ENCODE data around the gene SLC2A3. TPM values are rescaled to one million over a fixed set of nuclear protein-coding genes. Genes with fewer than 3 reads are reported as not detected.
"Not testable (repeated sequence)": the region's sequence is repeated elsewhere in the genome, so short reads cannot be mapped to it uniquely, and the experiment has no call there.

Gene SLC2A3
- total and polyA plus RNA-seq, 5 donors: 13.6 to 29.9 (median 23.8) TPM

DNA sequence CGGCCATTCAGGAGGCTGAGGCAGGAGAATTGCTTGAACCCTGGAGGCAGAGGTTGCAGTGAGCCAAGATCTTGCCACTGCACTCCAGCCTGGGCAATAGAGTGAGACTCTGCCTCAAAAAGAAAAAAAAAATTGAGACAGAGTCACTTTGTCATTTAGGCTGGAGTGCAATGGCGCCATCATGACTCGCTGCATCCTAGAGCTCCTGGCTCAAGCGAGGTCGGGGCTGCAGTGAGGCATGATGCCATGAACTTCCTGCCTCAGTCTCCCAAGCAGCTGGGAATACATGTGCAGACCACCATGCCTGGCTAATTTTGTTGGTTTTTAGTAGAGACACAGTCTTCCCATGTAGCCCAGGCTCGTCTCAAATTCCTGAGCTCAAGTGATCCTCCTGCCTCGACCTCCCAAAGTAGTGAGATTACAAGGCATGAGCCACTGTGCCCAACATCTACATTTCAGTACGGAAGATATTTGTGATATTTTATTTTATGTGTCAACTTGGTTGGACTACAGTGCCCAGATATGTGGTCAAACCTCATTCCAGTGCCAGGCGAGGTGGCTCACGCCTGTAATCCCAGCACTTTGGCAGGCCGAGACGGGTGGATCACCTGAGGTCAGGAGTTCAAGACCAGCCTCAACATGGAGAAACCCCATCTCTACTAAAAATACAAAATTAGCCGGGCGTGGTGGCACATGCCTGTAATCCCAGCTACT is 14.4 kb upstream of the SLC2A3 start:
- intact Hi-C loops (cut with DNase I); H3K27ac ChIP-seq (ENCODE audit: low read length); H3K27me3 ChIP-seq (ENCODE audit: control insufficient read depth, insufficient read depth); DNase-seq; ATAC-seq; H3K4me3 ChIP-seq (ENCODE audit: low read length); H3K9me3 ChIP-seq (ENCODE audit: control insufficient read depth, low read length); H3K4me1 ChIP-seq (ENCODE audit: control insufficient read depth, insufficient read depth, low read length): not testable (repeated sequence)
- 94% methylated on average over 14 of the region's 14 CpGs for WGBS

DNA sequence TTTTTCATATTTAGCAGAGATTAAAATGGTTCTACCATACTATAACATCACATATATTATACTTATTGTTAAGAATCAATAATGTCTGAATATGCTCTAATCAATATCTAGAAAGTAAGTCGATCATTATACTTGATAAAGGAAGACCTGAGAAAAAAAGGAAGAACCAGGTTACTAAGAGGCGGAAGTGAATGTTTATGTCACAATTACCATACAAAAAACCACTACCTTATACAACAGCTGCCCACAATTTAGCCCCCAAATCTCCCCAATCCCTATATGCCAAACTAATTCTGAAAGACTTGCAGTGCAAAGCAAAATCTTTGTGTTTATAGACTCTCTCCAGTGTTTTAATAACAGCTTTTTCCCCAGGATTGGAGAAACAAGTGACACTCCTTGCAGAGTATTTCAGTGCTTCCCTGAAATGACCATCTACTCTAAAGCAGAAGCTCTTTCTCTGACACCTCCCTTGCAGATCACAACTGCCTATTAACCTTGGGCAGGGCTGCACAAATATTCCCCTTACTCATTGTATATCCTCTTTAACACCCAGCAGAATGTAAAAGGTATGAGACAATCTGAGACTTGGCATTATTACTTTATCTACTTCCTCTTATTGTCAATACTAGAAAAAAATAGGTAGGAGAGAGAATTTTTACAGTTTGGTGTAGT is 12.7 kb upstream of the SLC2A3 start:
- Histone ChIP-seq H3K27ac (ENCODE audit: low read length) (no peak overlapping the region), H3K4me1 (ENCODE audit: control insufficient read depth, insufficient read depth, low read length) (no peaks in the 10 kb centered on the region), H3K4me3 (ENCODE audit: low read length) (no peak overlapping the region), H3K27me3 (ENCODE audit: control insufficient read depth, insufficient read depth) (no peaks in the 10 kb centered on the region), H3K9me3 (ENCODE audit: control insufficient read depth, low read length) (no peaks in the 10 kb centered on the region)
- WGBS: 78% methylated on average over 2 of the region's 2 CpGs
- DNase-seq (no peak), ATAC-seq (no peak)
- intact Hi-C loops (cut with DNase I): no loop called here

DNA sequence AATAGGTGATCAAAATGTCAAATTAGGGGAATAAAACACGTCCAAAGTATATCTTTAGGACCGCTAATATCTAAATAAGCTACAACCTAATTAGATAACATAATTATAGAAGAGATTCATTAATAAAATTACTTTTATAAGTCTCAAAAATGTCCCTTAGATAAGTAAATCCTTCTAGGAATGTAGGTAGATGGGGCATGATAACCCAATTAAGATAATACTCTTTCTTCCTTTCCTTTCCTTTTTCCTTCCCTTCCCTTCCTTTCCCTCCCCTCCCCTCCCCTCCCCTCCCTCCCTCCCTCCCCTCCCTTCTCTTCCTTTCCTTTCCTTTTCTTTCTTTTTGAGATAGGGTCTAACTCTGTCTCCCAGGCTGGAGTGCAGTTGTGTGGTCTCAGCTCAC is 11.0 kb upstream of the SLC2A3 start:
- intact Hi-C loops (cut with DNase I): no loop called here
- no peaks in the 10 kb centered on the region for H3K4me1 ChIP-seq (ENCODE audit: control insufficient read depth, insufficient read depth, low read length)
- H3K4me3 ChIP-seq (ENCODE audit: low read length): no peak overlapping the region
- WGBS: 93% methylated on average over 2 of the region's 2 CpGs
- H3K9me3 ChIP-seq (ENCODE audit: control insufficient read depth, low read length): no peaks in the 10 kb centered on the region
- H3K27me3 ChIP-seq (ENCODE audit: control insufficient read depth, insufficient read depth): no peaks in the 10 kb centered on the region
- no peak for ATAC-seq
- DNase-seq: no peak
- H3K27ac ChIP-seq (ENCODE audit: low read length): no peak overlapping the region

DNA sequence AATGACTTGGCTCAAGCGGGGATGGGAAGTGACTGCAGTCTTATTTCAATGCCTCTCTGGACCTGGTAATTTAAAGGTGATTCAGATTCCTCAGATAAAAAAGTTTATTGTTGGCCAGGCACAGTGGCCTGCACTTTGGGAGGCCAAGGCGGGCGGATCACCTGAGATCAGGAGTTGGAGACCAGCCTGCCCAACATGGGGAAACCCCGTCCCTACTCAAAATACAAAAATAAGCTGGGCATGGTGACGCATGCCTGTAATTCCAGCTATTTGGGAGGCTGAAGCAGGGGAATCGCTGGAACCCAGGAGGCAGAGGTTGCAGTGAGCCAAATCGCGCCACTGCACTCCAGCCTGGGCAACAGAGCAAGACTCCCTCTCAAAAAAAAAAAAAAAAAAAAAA is 8.8 kb upstream of the SLC2A3 start:
- 98% methylated on average over 8 of the region's 8 CpGs for WGBS
- DNase-seq; H3K4me1 ChIP-seq (ENCODE audit: control insufficient read depth, insufficient read depth, low read length); ATAC-seq; H3K4me3 ChIP-seq (ENCODE audit: low read length); H3K27me3 ChIP-seq (ENCODE audit: control insufficient read depth, insufficient read depth); H3K9me3 ChIP-seq (ENCODE audit: control insufficient read depth, low read length); intact Hi-C loops (cut with DNase I); H3K27ac ChIP-seq (ENCODE audit: low read length): not testable (repeated sequence)

DNA sequence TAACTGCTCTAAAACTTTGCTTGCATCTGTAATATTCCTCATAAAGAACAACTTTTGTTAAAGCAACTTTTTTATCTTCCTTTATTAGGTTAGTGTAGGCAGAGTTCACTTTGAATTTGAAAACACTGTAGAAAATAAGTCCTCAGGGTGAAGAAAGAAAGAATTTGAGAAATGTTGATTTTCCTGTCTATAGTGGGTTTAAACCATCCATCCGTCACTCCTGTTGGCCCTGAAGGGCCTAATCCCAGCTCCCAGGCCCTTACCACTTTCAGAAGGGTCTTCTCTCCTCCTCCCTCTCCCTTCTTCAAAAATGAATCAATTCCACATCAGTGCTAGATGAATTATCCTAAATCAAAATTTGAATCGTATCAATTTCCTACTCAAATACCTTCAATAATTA is 4.9 kb upstream of the SLC2A3 start:
- WGBS: 94% methylated on average over 2 of the region's 2 CpGs

DNA sequence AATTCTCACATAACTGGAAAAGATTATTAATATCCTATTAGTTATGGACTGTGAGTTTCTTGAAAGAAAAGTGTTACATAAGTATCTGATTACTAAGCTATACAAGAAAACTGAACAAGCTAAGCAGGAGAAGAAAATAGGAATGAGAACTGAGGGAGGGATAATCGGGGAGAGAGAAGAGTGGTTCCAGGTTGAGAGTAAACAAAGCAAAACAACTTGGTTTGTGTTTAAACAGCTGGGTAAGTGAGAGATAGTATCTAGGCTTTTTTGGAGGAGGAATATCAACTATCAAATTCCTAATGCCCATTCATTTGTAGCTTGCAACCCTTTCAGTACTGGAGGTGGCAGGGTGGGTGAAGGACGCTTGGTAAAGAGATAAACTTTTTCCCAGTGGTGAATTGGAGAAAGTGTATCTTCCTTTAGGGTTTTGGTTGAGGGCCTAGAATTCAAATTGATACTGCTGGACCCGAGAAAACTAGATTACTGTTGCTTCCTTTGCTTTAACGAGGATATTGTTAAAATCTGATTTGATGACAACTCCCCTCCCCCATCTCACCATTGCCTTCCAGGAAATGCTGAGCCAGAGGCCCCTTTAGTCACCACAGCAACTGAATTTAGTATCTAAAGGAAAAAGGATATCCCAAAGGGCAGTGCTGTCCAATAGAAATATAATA is 2.0 kb upstream of the SLC2A3 start:
- no peak for ATAC-seq
- Histone ChIP-seq H3K9me3 (ENCODE audit: control insufficient read depth, low read length) (no peaks in the 10 kb centered on the region), H3K4me3 (ENCODE audit: low read length) (no peak overlapping the region), H3K27ac (ENCODE audit: low read length) (no peak overlapping the region), H3K4me1 (ENCODE audit: control insufficient read depth, insufficient read depth, low read length) (no peaks in the 10 kb centered on the region), H3K27me3 (ENCODE audit: control insufficient read depth, insufficient read depth) (no peaks in the 10 kb centered on the region)
- intact Hi-C loops (cut with DNase I): loop anchor here in 2 of 4 donors (2.0 to 10.0 kb wide), 2 partner anchors 21 to 57 kb away; no protein-coding TSS in a partner anchor
- DNase-seq: peak in 1 of 3 donors; percentile 27
- 19% methylated on average over 4 of the region's 4 CpGs for WGBS

More for the DNA sequence above, 4.9 kb upstream of the SLC2A3 start:
- Histone ChIP-seq H3K27me3 (ENCODE audit: control insufficient read depth, insufficient read depth) (no peaks in the 10 kb centered on the region), H3K4me1 (ENCODE audit: control insufficient read depth, insufficient read depth, low read length) (no peaks in the 10 kb centered on the region), H3K9me3 (ENCODE audit: control insufficient read depth, low read length) (no peaks in the 10 kb centered on the region), H3K27ac (ENCODE audit: low read length) (no peak overlapping the region), H3K4me3 (ENCODE audit: low read length) (no peak overlapping the region)
- intact Hi-C loops (cut with DNase I): no loop called here
- ATAC-seq (no peak), DNase-seq (no peak)

DNA sequence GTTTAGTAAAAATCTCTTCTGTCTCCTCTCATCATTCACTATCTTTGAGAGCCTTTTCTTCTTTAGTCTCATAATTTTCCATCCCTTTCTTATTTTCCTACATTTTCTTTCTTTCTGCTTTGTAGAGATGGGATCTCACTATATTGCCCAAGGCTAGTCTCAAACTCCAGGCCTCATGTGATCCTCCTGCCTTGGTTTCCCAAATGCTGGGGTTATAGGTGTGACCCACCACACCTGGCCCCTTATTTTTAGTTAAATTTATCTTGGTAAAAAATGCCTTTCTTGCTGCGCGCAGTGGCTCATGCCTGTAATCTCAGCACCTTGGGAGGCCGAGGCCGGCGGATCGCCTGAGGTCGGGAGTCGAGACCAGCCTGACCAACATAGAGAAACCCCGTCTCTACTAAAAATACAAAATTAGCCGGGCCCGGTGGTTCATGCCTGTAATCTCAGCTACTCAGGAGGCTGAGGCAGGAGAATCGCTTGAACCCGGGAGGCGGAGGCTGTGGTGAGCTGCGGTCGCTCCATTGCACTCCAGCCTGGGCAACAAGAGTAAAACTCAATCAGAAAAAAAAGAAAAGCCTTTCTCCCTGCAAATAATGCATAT is 996 bp downstream of the SLC2A3 start:
- Histone ChIP-seq H3K27ac (ENCODE audit: low read length) (peak overlapping the region; percentile 48), H3K4me3 (ENCODE audit: low read length) (peak overlapping the region; percentile 88), H3K27me3 (ENCODE audit: control insufficient read depth, insufficient read depth) (no peaks in the 10 kb centered on the region), H3K4me1 (ENCODE audit: control insufficient read depth, insufficient read depth, low read length) (no peaks in the 10 kb centered on the region), H3K9me3 (ENCODE audit: control insufficient read depth, low read length) (no peaks in the 10 kb centered on the region)
- 44% methylated on average over 16 of the region's 16 CpGs for WGBS
- DNase-seq (peak in 1 of 3 donors; percentile 50), ATAC-seq (no peak)
- intact Hi-C loops (cut with DNase I): loop anchor here in 3 of 4 donors (5.0 to 10.0 kb wide), 2 partner anchors 57 to 60 kb away; no protein-coding TSS in a partner anchor

DNA sequence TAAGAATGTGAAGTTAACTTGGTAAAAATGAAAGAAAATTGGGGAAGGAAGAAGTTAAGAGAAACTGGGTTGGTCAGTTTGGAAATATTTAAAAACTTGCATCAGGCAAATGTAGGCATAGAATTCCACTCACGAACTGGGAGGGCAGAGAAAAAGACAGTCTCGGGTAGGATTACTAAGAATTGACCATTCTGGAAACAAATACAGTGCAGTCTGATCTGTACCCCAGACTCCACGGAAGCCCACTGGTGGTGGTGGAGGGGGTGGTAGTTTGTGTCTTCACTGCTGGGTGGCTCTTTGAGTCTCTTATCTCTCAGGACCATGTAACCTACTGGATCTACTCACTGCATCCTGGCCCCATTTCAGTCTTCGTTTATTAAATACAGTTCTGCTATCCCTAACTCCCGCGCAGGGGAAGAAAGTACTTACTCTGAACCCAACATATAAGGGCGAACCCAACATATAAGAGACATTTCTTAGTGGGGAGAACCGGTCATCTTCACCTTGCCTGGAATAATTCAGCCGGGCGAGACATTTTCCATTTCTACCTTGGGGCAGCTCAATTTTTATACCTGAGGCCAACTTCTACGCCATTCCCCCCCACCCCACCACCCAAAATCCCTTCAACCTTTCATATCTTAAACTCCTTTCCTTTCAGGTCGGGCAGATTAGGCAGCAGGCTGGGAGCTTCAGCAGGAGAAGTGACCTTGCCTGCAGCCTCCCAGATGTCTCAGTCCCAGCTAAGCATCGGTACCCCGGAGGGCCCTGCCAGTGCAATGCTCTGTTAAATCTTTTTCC is 1.7 kb downstream of the SLC2A3 start:
- no peaks in the 10 kb centered on the region for H3K27me3 ChIP-seq (ENCODE audit: control insufficient read depth, insufficient read depth)
- H3K4me1 ChIP-seq (ENCODE audit: control insufficient read depth, insufficient read depth, low read length): no peaks in the 10 kb centered on the region
- intact Hi-C loops (cut with DNase I): loop anchor here in 3 of 4 donors (5.0 to 10.0 kb wide), 2 partner anchors 58 to 61 kb away; no protein-coding TSS in a partner anchor
- DNase-seq (no peak), ATAC-seq (no peak)
- WGBS: 35% methylated on average over 14 of the region's 14 CpGs
- H3K9me3 ChIP-seq (ENCODE audit: control insufficient read depth, low read length): no peaks in the 10 kb centered on the region
- H3K4me3 ChIP-seq (ENCODE audit: low read length): peak overlapping the region; percentile 88
- peak overlapping the region; percentile 67 for H3K27ac ChIP-seq (ENCODE audit: low read length)

DNA sequence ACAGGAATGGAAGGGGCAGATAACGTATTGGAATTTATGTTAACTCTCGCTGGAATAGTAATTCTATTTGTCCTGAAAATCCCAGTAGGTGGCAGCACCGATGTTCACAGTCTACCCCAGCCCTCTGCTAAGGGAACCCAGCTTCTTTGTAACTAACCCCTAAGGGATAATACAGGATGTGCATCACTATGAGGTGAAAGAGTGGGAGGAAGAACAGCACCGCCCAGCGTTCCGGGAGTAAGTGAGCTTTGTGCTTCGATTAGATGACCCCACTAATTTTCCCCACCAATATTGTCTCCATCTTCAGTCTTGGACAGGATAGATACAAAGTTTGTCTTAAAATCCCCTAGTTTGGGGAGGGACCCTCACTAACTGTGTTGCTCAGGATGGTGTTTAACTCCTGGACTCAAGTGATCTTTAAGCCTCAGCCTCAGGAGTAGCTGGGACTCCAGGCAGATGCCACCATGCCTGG is 2.7 kb downstream of the SLC2A3 start:
- peak overlapping the region; percentile 88 for H3K4me3 ChIP-seq (ENCODE audit: low read length)
- no peaks in the 10 kb centered on the region for H3K9me3 ChIP-seq (ENCODE audit: control insufficient read depth, low read length)
- peak overlapping the region; percentile 63 for H3K27ac ChIP-seq (ENCODE audit: low read length)
- no peaks in the 10 kb centered on the region for H3K27me3 ChIP-seq (ENCODE audit: control insufficient read depth, insufficient read depth)
- H3K4me1 ChIP-seq (ENCODE audit: control insufficient read depth, insufficient read depth, low read length): no peaks in the 10 kb centered on the region
- intact Hi-C loops (cut with DNase I): loop anchor here (2.0 to 10.0 kb wide), 3 partner anchors 59 to 62 kb away; no protein-coding TSS in a partner anchor
- DNase-seq (peak; percentile 72 to 87 (median 85)), ATAC-seq (peak; percentile 95 to 96)
- WGBS: 2% methylated on average over 7 of the region's 7 CpGs

DNA sequence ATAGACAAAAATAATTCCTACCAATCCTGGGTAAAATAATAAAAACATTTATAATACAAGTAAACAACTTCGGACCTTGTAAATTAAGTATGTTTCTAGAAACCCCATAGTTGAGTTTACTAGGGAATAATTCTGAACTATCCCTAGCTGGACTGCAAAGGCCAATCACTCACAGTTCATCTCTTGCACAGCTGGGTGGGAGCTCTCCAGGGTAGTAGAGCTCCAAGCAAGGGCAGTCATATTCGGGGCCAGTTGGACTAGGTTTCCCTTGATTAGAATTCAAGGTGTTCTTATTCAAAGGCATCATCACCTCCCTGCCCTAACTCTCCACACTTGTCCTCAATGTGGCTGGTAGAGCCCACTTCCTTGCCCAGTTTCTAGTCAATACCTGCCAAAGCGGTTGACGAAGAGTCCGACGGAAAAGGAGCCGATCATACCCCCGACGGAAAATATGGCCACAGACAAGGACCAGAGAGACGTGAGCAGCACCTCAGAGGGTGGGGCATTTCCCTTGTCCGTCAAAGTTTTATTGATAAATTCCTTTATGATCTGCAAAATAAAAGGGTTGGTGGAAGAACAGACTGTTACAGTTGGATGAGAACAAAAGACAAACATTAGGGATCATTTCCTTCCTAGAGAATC is 3.3 kb downstream of the SLC2A3 start:
- peak in 1 of 3 donors; percentile 18 for DNase-seq
- H3K4me1 ChIP-seq (ENCODE audit: control insufficient read depth, insufficient read depth, low read length); H3K27ac ChIP-seq (ENCODE audit: low read length); ATAC-seq; H3K9me3 ChIP-seq (ENCODE audit: control insufficient read depth, low read length); H3K4me3 ChIP-seq (ENCODE audit: low read length); H3K27me3 ChIP-seq (ENCODE audit: control insufficient read depth, insufficient read depth): not testable (repeated sequence)
- WGBS: 68% methylated on average over 11 of the region's 11 CpGs
- intact Hi-C loops (cut with DNase I): loop anchor here (2.0 to 10.0 kb wide), 3 partner anchors 60 to 62 kb away; no protein-coding TSS in a partner anchor

Data from right cardiac atrium (tissue), 5 donors.